ENCODE data around the gene ARMC10. TPM values are rescaled to one million over a fixed set of nuclear protein-coding genes. Genes with fewer than 3 reads are reported as not detected.

ARMC10 gene
- total and polyA plus RNA-seq, 9 of the 15 experiments (the other 6 are each of a cell fraction or from before 2014, with no cell fraction given): 17.0 to 113 (median 72.6) TPM

DNA sequence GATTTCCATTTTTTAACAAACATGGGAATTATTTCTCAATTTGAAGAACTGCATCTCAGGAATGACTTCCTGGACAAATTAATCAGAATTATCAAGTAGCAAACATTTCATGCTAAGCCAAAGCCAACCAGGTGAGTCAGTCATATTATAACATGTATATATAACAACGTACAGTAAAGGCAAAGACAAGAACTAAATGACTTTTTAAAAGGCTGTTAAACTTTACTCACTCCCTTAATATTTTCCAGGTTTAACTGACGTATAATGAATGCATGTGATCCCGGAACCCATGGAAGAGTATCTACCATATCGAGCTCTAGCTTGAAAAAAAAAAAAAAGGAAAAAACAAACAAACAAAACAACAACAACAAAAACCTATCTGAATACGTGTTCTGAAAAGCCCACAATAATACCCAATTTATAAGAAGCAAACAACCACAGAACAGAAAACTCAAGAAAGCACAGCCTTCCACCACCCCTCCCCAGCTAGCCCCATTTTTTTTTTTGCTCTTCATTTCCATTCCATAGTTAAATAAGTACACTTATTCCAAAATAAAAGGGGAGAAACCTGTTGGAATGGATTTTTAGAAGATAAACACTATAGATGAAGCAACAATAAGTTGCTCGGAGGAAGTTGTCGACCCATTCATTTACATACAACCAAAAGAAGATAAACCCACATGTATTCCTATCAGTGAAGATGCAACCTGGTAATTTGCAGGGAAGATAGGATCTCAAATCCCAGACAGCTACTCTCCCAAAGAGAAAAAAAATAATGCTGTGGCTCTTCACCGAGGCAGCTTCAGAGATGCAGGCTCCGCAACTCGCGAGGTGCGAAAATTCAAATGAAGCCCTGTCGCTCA, 73.4 kb downstream of the ARMC10 start (continued):
- TF ChIP-seq, protein P1, sequence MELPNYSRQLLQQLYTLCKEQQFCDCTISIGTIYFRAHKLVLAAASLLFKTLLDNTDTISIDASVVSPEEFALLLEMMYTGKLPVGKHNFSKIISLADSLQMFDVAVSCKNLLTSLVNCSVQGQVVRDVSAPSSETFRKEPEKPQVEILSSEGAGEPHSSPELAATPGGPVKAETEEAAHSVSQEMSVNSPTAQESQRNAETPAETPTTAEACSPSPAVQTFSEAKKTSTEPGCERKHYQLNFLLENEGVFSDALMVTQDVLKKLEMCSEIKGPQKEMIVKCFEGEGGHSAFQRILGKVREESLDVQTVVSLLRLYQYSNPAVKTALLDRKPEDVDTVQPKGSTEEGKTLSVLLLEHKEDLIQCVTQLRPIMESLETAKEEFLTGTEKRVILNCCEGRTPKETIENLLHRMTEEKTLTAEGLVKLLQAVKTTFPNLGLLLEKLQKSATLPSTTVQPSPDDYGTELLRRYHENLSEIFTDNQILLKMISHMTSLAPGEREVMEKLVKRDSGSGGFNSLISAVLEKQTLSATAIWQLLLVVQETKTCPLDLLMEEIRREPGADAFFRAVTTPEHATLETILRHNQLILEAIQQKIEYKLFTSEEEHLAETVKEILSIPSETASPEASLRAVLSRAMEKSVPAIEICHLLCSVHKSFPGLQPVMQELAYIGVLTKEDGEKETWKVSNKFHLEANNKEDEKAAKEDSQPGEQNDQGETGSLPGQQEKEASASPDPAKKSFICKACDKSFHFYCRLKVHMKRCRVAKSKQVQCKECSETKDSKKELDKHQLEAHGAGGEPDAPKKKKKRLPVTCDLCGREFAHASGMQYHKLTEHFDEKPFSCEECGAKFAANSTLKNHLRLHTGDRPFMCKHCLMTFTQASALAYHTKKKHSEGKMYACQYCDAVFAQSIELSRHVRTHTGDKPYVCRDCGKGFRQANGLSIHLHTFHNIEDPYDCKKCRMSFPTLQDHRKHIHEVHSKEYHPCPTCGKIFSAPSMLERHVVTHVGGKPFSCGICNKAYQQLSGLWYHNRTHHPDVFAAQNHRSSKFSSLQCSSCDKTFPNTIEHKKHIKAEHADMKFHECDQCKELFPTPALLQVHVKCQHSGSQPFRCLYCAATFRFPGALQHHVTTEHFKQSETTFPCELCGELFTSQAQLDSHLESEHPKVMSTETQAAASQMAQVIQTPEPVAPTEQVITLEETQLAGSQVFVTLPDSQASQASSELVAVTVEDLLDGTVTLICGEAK (IDR thresholded peaks at IDR 0.05): peak; percentile 64
- TF ChIP-seq, protein P1 (CRISPR knock-in tag; IDR thresholded peaks at IDR 0.05): no peak
- TF ChIP-seq U2AF2 (optimal IDR thresholded peaks at IDR 0.05; ENCODE audit: low read depth, low read length) (no peak), HDAC2 (IDR thresholded peaks at IDR 0.05) (peak; percentile 69), GATA2 (CRISPR knock-in tag; IDR thresholded peaks at IDR 0.05) (peak; percentile 67), CCNT2 (IDR thresholded peaks at IDR 0.05; ENCODE audit: borderline replicate concordance, extremely low read depth, insufficient read length, low read depth, low read length) (no peak), KAT7 (CRISPR knock-in tag; IDR thresholded peaks at IDR 0.05; ENCODE audit: borderline replicate concordance) (peak; percentile 47; the same call in 1 of the 2 replicates), GABPA (tag; conservative IDR thresholded peaks at IDR 0.05; ENCODE audit: low read depth) (no peak)
- TF ChIP-seq, protein P2, sequence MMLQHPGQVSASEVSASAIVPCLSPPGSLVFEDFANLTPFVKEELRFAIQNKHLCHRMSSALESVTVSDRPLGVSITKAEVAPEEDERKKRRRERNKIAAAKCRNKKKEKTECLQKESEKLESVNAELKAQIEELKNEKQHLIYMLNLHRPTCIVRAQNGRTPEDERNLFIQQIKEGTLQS (IDR thresholded peaks at IDR 0.05): no peak
- TF ChIP-seq, protein P2 (CRISPR knock-in tag; conservative IDR thresholded peaks at IDR 0.05): no peak
- TF ChIP-seq, protein P3, sequence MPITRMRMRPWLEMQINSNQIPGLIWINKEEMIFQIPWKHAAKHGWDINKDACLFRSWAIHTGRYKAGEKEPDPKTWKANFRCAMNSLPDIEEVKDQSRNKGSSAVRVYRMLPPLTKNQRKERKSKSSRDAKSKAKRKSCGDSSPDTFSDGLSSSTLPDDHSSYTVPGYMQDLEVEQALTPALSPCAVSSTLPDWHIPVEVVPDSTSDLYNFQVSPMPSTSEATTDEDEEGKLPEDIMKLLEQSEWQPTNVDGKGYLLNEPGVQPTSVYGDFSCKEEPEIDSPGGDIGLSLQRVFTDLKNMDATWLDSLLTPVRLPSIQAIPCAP (CRISPR knock-in tag; IDR thresholded peaks at IDR 0.05; ENCODE audit: borderline replicate concordance): no peak
- TF ChIP-seq, protein P4, sequence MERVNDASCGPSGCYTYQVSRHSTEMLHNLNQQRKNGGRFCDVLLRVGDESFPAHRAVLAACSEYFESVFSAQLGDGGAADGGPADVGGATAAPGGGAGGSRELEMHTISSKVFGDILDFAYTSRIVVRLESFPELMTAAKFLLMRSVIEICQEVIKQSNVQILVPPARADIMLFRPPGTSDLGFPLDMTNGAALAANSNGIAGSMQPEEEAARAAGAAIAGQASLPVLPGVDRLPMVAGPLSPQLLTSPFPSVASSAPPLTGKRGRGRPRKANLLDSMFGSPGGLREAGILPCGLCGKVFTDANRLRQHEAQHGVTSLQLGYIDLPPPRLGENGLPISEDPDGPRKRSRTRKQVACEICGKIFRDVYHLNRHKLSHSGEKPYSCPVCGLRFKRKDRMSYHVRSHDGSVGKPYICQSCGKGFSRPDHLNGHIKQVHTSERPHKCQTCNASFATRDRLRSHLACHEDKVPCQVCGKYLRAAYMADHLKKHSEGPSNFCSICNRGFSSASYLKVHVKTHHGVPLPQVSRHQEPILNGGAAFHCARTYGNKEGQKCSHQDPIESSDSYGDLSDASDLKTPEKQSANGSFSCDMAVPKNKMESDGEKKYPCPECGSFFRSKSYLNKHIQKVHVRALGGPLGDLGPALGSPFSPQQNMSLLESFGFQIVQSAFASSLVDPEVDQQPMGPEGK (CRISPR knock-in tag; IDR thresholded peaks at IDR 0.05; ENCODE audit: borderline replicate concordance): 0 out of 2 replicates have a peak, but pooled peaks have one; percentile 13

Measured in K562 (cell line).